ENCODE data around the gene SLC45A2. TPM values are rescaled to one million over a fixed set of nuclear protein-coding genes. Genes with fewer than 3 reads are reported as not detected.

SLC45A2 gene
- total and polyA plus RNA-seq, 2 of the 8 experiments (the other 6 are each of a cell fraction or from before 2014, with no cell fraction given) = 0.09 TPM; not detected in 1

GRCh38 chr5:33958176-33958575 lies 26.3 kb downstream of the SLC45A2 start:
- H3K9me3 ChIP-seq (ENCODE audit: insufficient read depth in 2 of 2, low read depth in 1 of 2, low read length in 1 of 2) = peaks cover 9% of the 10 kb centered on the region in 2 experiments; a peak in 2 of 4 replicates
- no peak overlapping the region for H2BK5ac ChIP-seq (ENCODE audit: low read depth, low read length)
- H3K14ac ChIP-seq (ENCODE audit: insufficient read length) = no peak overlapping the region
- H3K27me3 ChIP-seq (replicated peaks in 1 of 4; ENCODE audit: control insufficient read depth in 3 of 4, extremely low read depth in 1 of 4, insufficient read depth in 3 of 4, low read length in 3 of 4) = 0 out of 7 replicates have a peak, but pooled peaks cover 0 to 2% (median 0%) of the 10 kb centered on the region in 4 experiments
- H3K4me3 ChIP-seq (ENCODE audit: extremely low read depth in 1 of 4, insufficient read depth in 2 of 4, low read depth in 3 of 4, low read length in 4 of 4) = no peak overlapping the region
- peak overlapping the region in 1 of 2 experiments; percentile 15; a peak in 3 of 4 replicates for H3K4me2 ChIP-seq (ENCODE audit: insufficient read depth in 1 of 2, low read depth in 2 of 2, low read length in 2 of 2)
- no peak overlapping the region for H3K9ac ChIP-seq (replicated peaks in 1 of 4; ENCODE audit: extremely low read depth in 1 of 4, low read depth in 3 of 4, low read length in 3 of 4)
- H3K4ac ChIP-seq (replicated peaks; ENCODE audit: insufficient read length, low read depth, low read length) = no peak overlapping the region
- no peak for TF ChIP-seq CTBP2 (IDR thresholded peaks at IDR 0.05; ENCODE audit: borderline replicate concordance, insufficient read depth, insufficient read length, low read length)
- TF ChIP-seq ATF3 (IDR thresholded peaks at IDR 0.05; ENCODE audit: insufficient read depth, low read depth, low read length) = no peak
- H3K36me3 ChIP-seq (ENCODE audit: control insufficient read depth in 2 of 4, insufficient read depth in 4 of 4, low read length in 3 of 4) = peaks cover 0 to 4% (median 0%) of the 10 kb centered on the region in 4 experiments; a peak in 1 of 8 replicates
- H3K23ac ChIP-seq (ENCODE audit: insufficient read length) = no peak overlapping the region
- H2BK12ac ChIP-seq (ENCODE audit: low read depth, low read length) = no peak overlapping the region
- H2BK20ac ChIP-seq (ENCODE audit: low read length) = no peak overlapping the region
- H4K20me1 ChIP-seq (replicated peaks in 1 of 2; ENCODE audit: control insufficient read depth in 1 of 2, insufficient read depth in 2 of 2, low read length in 2 of 2) = no peaks in the 10 kb centered on the region
- H2BK120ac ChIP-seq (replicated peaks; ENCODE audit: low read depth, low read length) = no peak overlapping the region
- DNase-seq (ENCODE audit: low read depth in 1 of 2, low spot score in 2 of 2) = no peak
- peak overlapping the region; percentile 43; the same call in 1 of the 2 replicates for H2AFZ ChIP-seq (ENCODE audit: low read length)
- H3K4me1 ChIP-seq (replicated peaks in 1 of 4; ENCODE audit: control insufficient read depth in 3 of 4, insufficient read depth in 4 of 4, low read length in 3 of 4) = peaks cover 0 to 10% (median 2%) of the 10 kb centered on the region in 4 experiments; a peak in 2 of 7 replicates
- H2AK5ac ChIP-seq (ENCODE audit: low read depth, low read length) = no peak overlapping the region
- H2BK15ac ChIP-seq (ENCODE audit: low read length) = no peak overlapping the region
- 47% methylated on average over 2 of the region's 2 CpGs; no CpG with 5 or more reads in 1 of the 2 experiments for WGBS, 2 experiments (ENCODE audit: extremely low coverage in 1 of 2, insufficient coverage in 1 of 2, insufficient read length in 1 of 2, insufficient replicate concordance in 2 of 2, low coverage in 1 of 2, low lambda C conversion rate in 2 of 2, missing lambda C conversion rate in 1 of 2)
- CTCF ChIA-PET (ENCODE audit: partially characterized antibody) = interaction anchor here (0.6 to 6.4 kb wide), 3 partner anchors 11 to 38 kb away, joined by 3 to 46 read pairs (median 3); no protein-coding TSS in a partner anchor
- H4K5ac ChIP-seq (ENCODE audit: insufficient read length, low read depth, low read length) = no peak overlapping the region
- POLR2A ChIA-PET (ENCODE audit: partially characterized antibody) = no interaction called here
- H3K27ac ChIP-seq (ENCODE audit: low read depth, low read length) = no peak overlapping the region
- H3K18ac ChIP-seq (ENCODE audit: extremely low read depth, low read length) = no peak overlapping the region
- no peak overlapping the region for H4K91ac ChIP-seq (replicated peaks; ENCODE audit: insufficient read length, low read length)
- H3K23me2 ChIP-seq (ENCODE audit: low read depth, low read length) = no peaks in the 10 kb centered on the region; the same call in 1 of the 2 replicates
- peak; percentile 39 for FAIRE-seq
- no peaks in the 10 kb centered on the region for H3K79me1 ChIP-seq (ENCODE audit: low read depth, low read length)
- no peak overlapping the region for H3K56ac ChIP-seq (replicated peaks; ENCODE audit: insufficient read length, low read depth, low read length)
- no peaks in the 10 kb centered on the region for H3K79me2 ChIP-seq (ENCODE audit: control insufficient read depth in 1 of 2, insufficient read depth in 2 of 2, low read length in 2 of 2)
- no peak overlapping the region for H4K8ac ChIP-seq (ENCODE audit: extremely low read depth, insufficient read depth, low read length)
